ENCODE data around the gene DUSP3.

DUSP3 gene

DNA sequence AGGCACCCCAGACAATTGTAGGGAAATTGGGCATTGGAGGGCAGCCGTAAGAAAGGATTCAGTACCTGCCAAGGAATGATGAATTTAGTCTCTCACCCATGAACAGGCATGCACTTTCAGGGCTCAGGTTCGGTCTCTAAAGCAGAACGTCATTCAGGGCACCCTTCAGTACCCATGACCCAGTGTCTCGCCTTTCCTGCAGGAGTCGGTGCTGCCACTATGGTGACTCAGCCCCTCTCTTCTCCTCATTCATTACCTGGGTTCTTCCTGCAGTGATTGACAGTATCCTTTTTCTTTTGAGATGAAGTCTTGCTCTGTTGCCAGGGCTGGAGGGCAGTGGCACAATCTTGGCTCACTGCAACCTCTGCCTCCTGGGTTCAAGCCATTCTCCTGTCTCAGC, 28.6 kb downstream of the DUSP3 start:
- TF ChIP-seq SPI1 (IDR thresholded peaks at IDR 0.05; ENCODE audit: low read depth, low read length), result no peak
- TF ChIP-seq POLR2A (IDR thresholded peaks at IDR 0.05; ENCODE audit: low read depth, low read length), result no peak
- TF ChIP-seq TAF1 (IDR thresholded peaks at IDR 0.05; ENCODE audit: low read depth, low read length), result no peak
- TF ChIP-seq POU2F2 (IDR thresholded peaks at IDR 0.05; ENCODE audit: low read depth, low read length), result no peak
- no peak for TF ChIP-seq PAX5 (IDR thresholded peaks at IDR 0.05; ENCODE audit: insufficient read depth, low read length, severe bottlenecking)
- no peak for TF ChIP-seq POLR2AphosphoS5 (IDR thresholded peaks at IDR 0.05; ENCODE audit: low read depth, low read length)
- DNase-seq (ENCODE audit: insufficient read length, low spot score), result no peak
- FAIRE-seq, result no peak

DNA sequence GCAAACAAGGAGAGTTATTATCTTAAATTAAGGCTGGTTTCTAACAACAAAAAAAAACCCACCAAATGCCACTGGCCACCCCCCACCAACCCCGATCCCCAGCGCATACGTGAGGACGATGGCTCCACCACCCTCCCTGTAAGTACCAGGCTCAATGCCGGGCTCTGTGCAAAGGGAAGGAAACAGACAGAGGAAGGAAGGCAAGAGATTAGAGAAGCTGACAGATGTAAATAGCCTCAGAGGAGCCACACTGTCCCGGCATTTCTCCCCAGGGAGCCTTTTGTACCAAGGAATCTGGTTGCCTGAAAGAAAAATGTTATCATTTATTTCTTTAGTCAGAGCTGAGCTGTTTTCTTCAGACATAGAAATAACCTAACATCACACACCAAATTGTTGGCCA, 33.2 kb downstream of the DUSP3 start:
- TF ChIP-seq POLR2AphosphoS5 (IDR thresholded peaks at IDR 0.05; ENCODE audit: low read depth, low read length) (no peak), PAX5 (IDR thresholded peaks at IDR 0.05; ENCODE audit: insufficient read depth, low read length, severe bottlenecking) (no peak), TAF1 (IDR thresholded peaks at IDR 0.05; ENCODE audit: low read depth, low read length) (no peak)
- FAIRE-seq (no peak), DNase-seq (ENCODE audit: insufficient read length, low spot score) (no peak)

DNA sequence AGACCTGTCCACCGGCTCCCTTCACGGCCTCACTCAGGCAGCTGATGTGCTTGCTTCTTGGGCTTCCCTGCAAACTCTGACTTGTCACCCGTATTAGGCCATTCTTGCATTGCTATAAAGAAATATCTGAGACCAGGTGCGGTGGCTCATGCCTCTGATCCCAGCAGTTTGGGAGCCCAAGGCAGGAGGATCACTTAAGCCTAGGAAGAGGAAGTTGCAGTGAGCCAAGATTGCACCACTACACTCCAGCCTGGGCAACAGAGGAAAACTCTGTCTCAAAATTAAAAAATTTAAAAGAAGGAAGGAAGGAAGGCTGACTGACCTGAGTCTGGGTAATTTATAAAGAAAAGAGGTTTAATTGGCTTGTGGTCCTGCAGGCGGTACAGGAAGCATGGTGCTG, 37.1 kb downstream of the DUSP3 start:
- TF ChIP-seq POLR2AphosphoS5 (IDR thresholded peaks at IDR 0.05; ENCODE audit: low read depth, low read length), result no peak
- TF ChIP-seq PAX5 (IDR thresholded peaks at IDR 0.05; ENCODE audit: insufficient read depth, low read length, severe bottlenecking), result no peak
- TF ChIP-seq POU2F2 (IDR thresholded peaks at IDR 0.05; ENCODE audit: low read depth, low read length), result no peak
- FAIRE-seq (no peak), DNase-seq (ENCODE audit: insufficient read length, low spot score) (no peak)

DNA sequence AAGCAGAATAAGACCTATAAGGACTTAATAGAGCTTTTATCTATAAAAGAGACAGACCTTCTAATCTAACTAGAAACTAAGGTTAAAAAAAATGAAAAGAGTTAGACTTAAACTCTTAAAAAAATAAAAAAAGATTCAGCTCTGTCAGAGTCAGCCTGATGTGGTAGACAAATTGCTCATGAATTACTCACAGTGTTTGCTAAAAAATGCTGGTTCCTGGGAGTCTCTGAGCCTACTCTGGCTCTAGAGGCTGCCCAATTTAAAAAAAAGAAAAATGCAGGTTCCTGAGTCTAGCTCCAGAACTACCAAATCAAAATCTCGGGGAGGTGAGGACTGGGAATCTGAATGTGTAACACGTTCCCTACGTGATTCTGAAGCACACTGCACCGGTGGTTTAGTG, 38.2 kb downstream of the DUSP3 start:
- TF ChIP-seq TAF1 (IDR thresholded peaks at IDR 0.05; ENCODE audit: low read depth, low read length) (no peak), PAX5 (IDR thresholded peaks at IDR 0.05; ENCODE audit: insufficient read depth, low read length, severe bottlenecking) (no peak), POU2F2 (IDR thresholded peaks at IDR 0.05; ENCODE audit: low read depth, low read length) (no peak), POLR2A (IDR thresholded peaks at IDR 0.05; ENCODE audit: low read depth, low read length) (no peak), POLR2AphosphoS5 (IDR thresholded peaks at IDR 0.05; ENCODE audit: low read depth, low read length) (no peak), SPI1 (IDR thresholded peaks at IDR 0.05; ENCODE audit: low read depth, low read length) (no peak)
- DNase-seq (ENCODE audit: insufficient read length, low spot score) (no peak), FAIRE-seq (no peak)

DNA sequence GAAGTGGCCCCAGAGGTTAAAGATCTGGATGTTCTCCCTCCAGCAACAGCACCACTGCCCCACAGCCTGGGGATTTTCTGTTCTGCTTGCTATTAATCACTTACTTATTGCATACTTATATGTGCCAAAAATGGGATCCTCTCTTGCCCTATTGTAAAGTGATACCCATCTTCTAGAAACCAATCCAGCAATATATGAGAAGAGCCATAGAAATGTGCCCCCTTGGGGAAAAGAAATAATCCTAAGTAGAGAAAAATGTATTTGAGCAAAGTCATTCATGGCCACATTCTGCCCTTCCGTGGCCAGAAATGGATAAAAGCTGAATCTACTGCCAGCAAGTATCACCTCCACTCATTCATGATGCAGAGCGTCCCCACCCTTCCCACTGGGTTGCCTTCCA, 41.1 kb downstream of the DUSP3 start:
- FAIRE-seq (no peak), DNase-seq (ENCODE audit: insufficient read length, low spot score) (no peak)
- no peak for TF ChIP-seq SPI1 (IDR thresholded peaks at IDR 0.05; ENCODE audit: low read depth, low read length)
- TF ChIP-seq POU2F2 (IDR thresholded peaks at IDR 0.05; ENCODE audit: low read depth, low read length), result no peak
- TF ChIP-seq PAX5 (IDR thresholded peaks at IDR 0.05; ENCODE audit: insufficient read depth, low read length, severe bottlenecking), result no peak
- no peak for TF ChIP-seq POLR2A (IDR thresholded peaks at IDR 0.05; ENCODE audit: low read depth, low read length)
- TF ChIP-seq TAF1 (IDR thresholded peaks at IDR 0.05; ENCODE audit: low read depth, low read length), result no peak
- TF ChIP-seq POLR2AphosphoS5 (IDR thresholded peaks at IDR 0.05; ENCODE audit: low read depth, low read length), result no peak

DNA sequence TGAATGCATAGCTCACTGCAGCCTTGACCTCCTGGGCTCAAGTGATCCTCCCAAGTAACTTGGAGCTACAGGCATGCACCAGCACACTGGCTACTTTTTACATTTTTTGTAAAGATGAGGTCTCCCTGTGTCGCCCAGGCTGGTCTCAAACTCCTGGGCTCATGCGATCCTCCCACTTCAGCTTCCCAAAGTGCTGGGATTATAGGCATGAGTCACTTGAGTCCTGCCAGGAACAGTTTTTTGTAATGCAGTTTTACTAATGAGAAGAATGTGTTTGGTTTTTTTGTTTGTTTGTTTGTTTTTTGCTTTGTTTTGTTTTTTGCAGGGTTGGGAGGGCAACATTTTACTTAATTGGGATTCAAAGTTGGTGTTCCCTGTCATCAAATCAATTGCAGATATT, 42.4 kb downstream of the DUSP3 start:
- FAIRE-seq (no peak), DNase-seq (ENCODE audit: insufficient read length, low spot score) (no peak)
- no peak for TF ChIP-seq POU2F2 (IDR thresholded peaks at IDR 0.05; ENCODE audit: low read depth, low read length)
- TF ChIP-seq POLR2AphosphoS5 (IDR thresholded peaks at IDR 0.05; ENCODE audit: low read depth, low read length), result no peak
- TF ChIP-seq TAF1 (IDR thresholded peaks at IDR 0.05; ENCODE audit: low read depth, low read length), result no peak
- no peak for TF ChIP-seq POLR2A (IDR thresholded peaks at IDR 0.05; ENCODE audit: low read depth, low read length)
- no peak for TF ChIP-seq SPI1 (IDR thresholded peaks at IDR 0.05; ENCODE audit: low read depth, low read length)
- TF ChIP-seq PAX5 (IDR thresholded peaks at IDR 0.05; ENCODE audit: insufficient read depth, low read length, severe bottlenecking), result no peak

DNA sequence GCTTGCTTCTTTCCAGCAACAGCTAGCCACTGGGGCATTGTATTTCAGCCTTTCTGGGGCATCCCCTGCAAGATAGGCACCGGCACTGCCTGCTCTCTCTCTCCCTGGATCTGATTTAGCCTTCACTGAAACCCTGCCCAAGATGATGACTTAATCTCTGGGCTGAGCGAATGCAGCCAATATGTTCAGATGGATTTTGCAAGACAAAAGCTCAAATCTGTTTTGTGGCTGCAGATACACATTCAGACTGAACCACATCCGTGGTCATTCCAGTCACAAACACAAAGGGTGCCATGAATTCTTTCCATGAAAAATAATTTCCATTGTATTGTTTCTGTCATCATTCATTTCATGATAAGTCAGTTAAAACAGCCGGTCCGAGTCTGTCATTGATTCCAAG, 44.4 kb downstream of the DUSP3 start:
- FAIRE-seq, result no peak
- DNase-seq (ENCODE audit: insufficient read length, low spot score), result no peak

DNA sequence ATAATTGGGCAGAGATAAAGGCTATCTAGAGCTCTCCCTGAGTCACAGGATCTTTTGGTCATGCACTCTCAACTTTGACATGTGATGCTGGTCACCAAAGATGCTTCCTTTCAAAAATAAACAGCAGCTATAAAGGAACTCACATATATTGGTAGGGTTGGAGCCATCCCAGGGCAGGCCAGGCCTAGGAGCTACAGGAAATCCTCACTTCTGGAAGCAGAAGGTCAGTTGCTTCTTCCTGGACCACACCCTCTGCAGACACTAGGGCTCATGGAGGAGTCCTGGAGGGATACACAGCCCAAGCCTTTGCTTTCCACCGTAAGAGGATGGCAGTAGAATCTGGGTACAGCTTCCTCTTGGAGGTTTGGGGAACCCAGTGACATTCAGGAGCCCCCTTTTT, 44.8 kb downstream of the DUSP3 start:
- no peak for FAIRE-seq
- no peak for DNase-seq (ENCODE audit: insufficient read length, low spot score)
- TF ChIP-seq SPI1 (IDR thresholded peaks at IDR 0.05; ENCODE audit: low read depth, low read length) (no peak), PAX5 (IDR thresholded peaks at IDR 0.05; ENCODE audit: insufficient read depth, low read length, severe bottlenecking) (no peak), POU2F2 (IDR thresholded peaks at IDR 0.05; ENCODE audit: low read depth, low read length) (no peak), POLR2AphosphoS5 (IDR thresholded peaks at IDR 0.05; ENCODE audit: low read depth, low read length) (no peak), POLR2A (IDR thresholded peaks at IDR 0.05; ENCODE audit: low read depth, low read length) (no peak), TAF1 (IDR thresholded peaks at IDR 0.05; ENCODE audit: low read depth, low read length) (no peak)

More for the DNA sequence above, 44.4 kb downstream of the DUSP3 start:
- no peak for TF ChIP-seq PAX5 (IDR thresholded peaks at IDR 0.05; ENCODE audit: insufficient read depth, low read length, severe bottlenecking)
- no peak for TF ChIP-seq POU2F2 (IDR thresholded peaks at IDR 0.05; ENCODE audit: low read depth, low read length)
- no peak for TF ChIP-seq TAF1 (IDR thresholded peaks at IDR 0.05; ENCODE audit: low read depth, low read length)
- TF ChIP-seq SPI1 (IDR thresholded peaks at IDR 0.05; ENCODE audit: low read depth, low read length), result no peak
- no peak for TF ChIP-seq POLR2A (IDR thresholded peaks at IDR 0.05; ENCODE audit: low read depth, low read length)
- no peak for TF ChIP-seq POLR2AphosphoS5 (IDR thresholded peaks at IDR 0.05; ENCODE audit: low read depth, low read length)

DNA sequence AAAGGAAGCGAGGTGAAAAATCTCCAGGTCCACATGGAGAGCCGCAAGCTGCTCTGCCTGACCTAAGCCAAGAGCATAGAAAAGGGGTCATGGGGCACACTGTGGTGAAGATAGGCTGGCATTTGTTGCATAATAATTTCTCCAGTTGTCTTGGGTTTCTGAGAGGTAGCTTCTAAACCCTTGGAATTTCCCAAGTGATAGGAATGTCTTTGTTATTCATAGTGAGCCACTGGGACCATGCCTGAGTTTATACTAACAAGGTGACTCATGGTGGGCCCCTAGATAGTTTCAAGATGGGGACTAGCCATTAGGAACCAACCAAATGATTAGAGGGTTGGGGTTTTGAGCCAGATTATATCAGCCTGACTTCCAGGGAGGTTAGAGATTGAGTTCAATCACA, 45.8 kb downstream of the DUSP3 start:
- no peak for FAIRE-seq
- no peak for DNase-seq (ENCODE audit: insufficient read length, low spot score)
- TF ChIP-seq PAX5 (IDR thresholded peaks at IDR 0.05; ENCODE audit: insufficient read depth, low read length, severe bottlenecking), result no peak
- no peak for TF ChIP-seq SPI1 (IDR thresholded peaks at IDR 0.05; ENCODE audit: low read depth, low read length)
- TF ChIP-seq POU2F2 (IDR thresholded peaks at IDR 0.05; ENCODE audit: low read depth, low read length), result no peak
- TF ChIP-seq POLR2AphosphoS5 (IDR thresholded peaks at IDR 0.05; ENCODE audit: low read depth, low read length), result no peak

DNA sequence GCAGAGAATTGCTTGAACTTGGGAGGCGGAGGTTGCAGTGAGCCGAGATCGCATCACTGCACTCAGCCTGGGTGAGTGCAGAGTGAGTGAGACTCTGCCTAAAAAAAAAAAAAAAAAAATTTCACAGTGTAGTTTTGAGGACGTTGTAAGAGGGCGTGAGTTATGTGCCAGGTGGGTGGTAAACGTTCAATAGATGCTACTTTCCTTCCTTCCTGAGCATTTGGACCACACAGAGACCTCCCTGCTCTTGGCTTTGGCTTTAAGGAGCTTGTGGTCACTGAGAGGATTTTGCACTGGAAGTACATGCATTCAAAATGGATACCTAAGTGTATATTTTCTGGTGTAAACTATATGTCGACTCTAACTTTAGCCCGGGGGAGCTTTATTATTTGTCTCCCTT, 50.7 kb downstream of the DUSP3 start:
- TF ChIP-seq SPI1 (IDR thresholded peaks at IDR 0.05; ENCODE audit: low read depth, low read length) (no peak), POU2F2 (IDR thresholded peaks at IDR 0.05; ENCODE audit: low read depth, low read length) (no peak), POLR2A (IDR thresholded peaks at IDR 0.05; ENCODE audit: low read depth, low read length) (no peak), TAF1 (IDR thresholded peaks at IDR 0.05; ENCODE audit: low read depth, low read length) (no peak), POLR2AphosphoS5 (IDR thresholded peaks at IDR 0.05; ENCODE audit: low read depth, low read length) (no peak), PAX5 (IDR thresholded peaks at IDR 0.05; ENCODE audit: insufficient read depth, low read length, severe bottlenecking) (no peak)
- FAIRE-seq (no peak), DNase-seq (ENCODE audit: insufficient read length, low spot score) (no peak)

Measured in GM12891 (cell line).